ENCODE results near the gene MIEN1. TPM values are rescaled to one million over a fixed set of nuclear protein-coding genes. Genes with fewer than 3 reads are reported as not detected.

MIEN1 gene
- total and polyA plus RNA-seq, 2 of the 13 experiments (the other 11 are each of a cell fraction or from before 2014, with no cell fraction given) = 40.6 to 56.6 TPM

- TF ChIP-seq TIGD3 (CRISPR knock-in tag; IDR thresholded peaks at IDR 0.05; ENCODE audit: borderline replicate concordance) (no peak), ATF7 (IDR thresholded peaks at IDR 0.05) (no peak), ATF7 (CRISPR knock-in tag; IDR thresholded peaks at IDR 0.05) (peak; percentile 73), RXRB (CRISPR knock-in tag; IDR thresholded peaks at IDR 0.05; ENCODE audit: borderline replicate concordance) (peak; percentile 84; the same call in 1 of the 2 replicates), YY1 (IDR thresholded peaks at IDR 0.05; ENCODE audit: insufficient read depth, insufficient replicate concordance, low read depth, low read length) (peak; percentile 82), KDM5A (IDR thresholded peaks at IDR 0.05; ENCODE audit: borderline replicate concordance, low read length) (peak; percentile 66; the same call in 1 of the 2 replicates), ZNF703 (CRISPR knock-in tag; IDR thresholded peaks at IDR 0.05; ENCODE audit: borderline replicate concordance) (no peak; the same call in 1 of the 2 replicates), NBN (conservative IDR thresholded peaks at IDR 0.05) (no peak), PLSCR1 (CRISPR knock-in tag; IDR thresholded peaks at IDR 0.05; ENCODE audit: borderline replicate concordance) (no peak), TAF15 (IDR thresholded peaks at IDR 0.05; ENCODE audit: low read depth, low read length, poor library complexity, severe bottlenecking) (peak; percentile 73), PITX1 (CRISPR knock-in tag; IDR thresholded peaks at IDR 0.05) (peak; percentile 17; the same call in 1 of the 2 replicates), ZNF891 (CRISPR knock-in tag; IDR thresholded peaks at IDR 0.05) (peak; percentile 95), ZBTB21 (CRISPR knock-in tag; IDR thresholded peaks at IDR 0.05) (no peak), ATF6 (CRISPR knock-in tag; conservative IDR thresholded peaks at IDR 0.05) (peak; percentile 51; the same call in 1 of the 2 replicates), ZNF501 (CRISPR knock-in tag; IDR thresholded peaks at IDR 0.05) (peak; percentile 92), AGO2 (optimal IDR thresholded peaks at IDR 0.05; ENCODE audit: low read depth, low read length) (peak; percentile 81), NR1H2 (CRISPR knock-in tag; IDR thresholded peaks at IDR 0.05; ENCODE audit: borderline replicate concordance, low read depth) (peak; percentile 85; the same call in 1 of the 2 replicates), SALL2 (CRISPR knock-in tag; IDR thresholded peaks at IDR 0.05) (peak; percentile 75), ZNF713 (CRISPR knock-in tag; IDR thresholded peaks at IDR 0.05) (no peak), MEF2D (CRISPR knock-in tag; IDR thresholded peaks at IDR 0.05) (no peak), TGIF2 (CRISPR knock-in tag; IDR thresholded peaks at IDR 0.05) (peak; percentile 21; the same call in 1 of the 2 replicates), GABPA (IDR thresholded peaks at IDR 0.05; ENCODE audit: low read depth, low read length) (no peak), GABPA (CRISPR knock-in tag; IDR thresholded peaks at IDR 0.05; ENCODE audit: low read depth) (peak; percentile 20; the same call in 1 of the 2 replicates), ARID2 (CRISPR knock-in tag; IDR thresholded peaks at IDR 0.05; ENCODE audit: borderline replicate concordance) (peak; percentile 97), MAFF (IDR thresholded peaks at IDR 0.05; ENCODE audit: low read depth, low read length) (no peak), MYC (CRISPR knock-in tag; IDR thresholded peaks at IDR 0.05; ENCODE audit: borderline replicate concordance) (peak; percentile 90), ZNF430 (CRISPR knock-in tag; IDR thresholded peaks at IDR 0.05) (0 out of 2 replicates have a peak, but pooled peaks have one; percentile 31)
These were observed at the start of gene MIEN1 (continued) for GRCh38 chr17:39730095-39730921.

All from HepG2 (cell line).